AG10803 (cell line): ENCODE data around the gene DACH2.

ENCODE experiments used
- DNase-seq: peaks from one replicate; pipeline ENCODE4 v3.0.0; 2010; ENCODE audit warnings: low read depth
- H3K4me3 ChIP-seq: 2 replicates; pipeline ENCODE4 v1.5.1; 2011; ENCODE audit warnings: mild to moderate bottlenecking, low read length, control low read depth
- TF ChIP-seq, protein P1 (sequence below): conservative IDR thresholded peaks from 2 replicates; pipeline ENCODE4 v1.5.1; 2011; ENCODE audit warnings: mild to moderate bottlenecking, low read length, control low read depth, inconsistent platforms

The DACH2 gene

GRCh38 chrX:86809651-86810050, 661.4 kb downstream of the DACH2 start:
- no peak overlapping the region for H3K4me3 ChIP-seq
- no peak for DNase-seq
- TF ChIP-seq, protein P1, sequence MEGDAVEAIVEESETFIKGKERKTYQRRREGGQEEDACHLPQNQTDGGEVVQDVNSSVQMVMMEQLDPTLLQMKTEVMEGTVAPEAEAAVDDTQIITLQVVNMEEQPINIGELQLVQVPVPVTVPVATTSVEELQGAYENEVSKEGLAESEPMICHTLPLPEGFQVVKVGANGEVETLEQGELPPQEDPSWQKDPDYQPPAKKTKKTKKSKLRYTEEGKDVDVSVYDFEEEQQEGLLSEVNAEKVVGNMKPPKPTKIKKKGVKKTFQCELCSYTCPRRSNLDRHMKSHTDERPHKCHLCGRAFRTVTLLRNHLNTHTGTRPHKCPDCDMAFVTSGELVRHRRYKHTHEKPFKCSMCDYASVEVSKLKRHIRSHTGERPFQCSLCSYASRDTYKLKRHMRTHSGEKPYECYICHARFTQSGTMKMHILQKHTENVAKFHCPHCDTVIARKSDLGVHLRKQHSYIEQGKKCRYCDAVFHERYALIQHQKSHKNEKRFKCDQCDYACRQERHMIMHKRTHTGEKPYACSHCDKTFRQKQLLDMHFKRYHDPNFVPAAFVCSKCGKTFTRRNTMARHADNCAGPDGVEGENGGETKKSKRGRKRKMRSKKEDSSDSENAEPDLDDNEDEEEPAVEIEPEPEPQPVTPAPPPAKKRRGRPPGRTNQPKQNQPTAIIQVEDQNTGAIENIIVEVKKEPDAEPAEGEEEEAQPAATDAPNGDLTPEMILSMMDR: no peak

DNA sequence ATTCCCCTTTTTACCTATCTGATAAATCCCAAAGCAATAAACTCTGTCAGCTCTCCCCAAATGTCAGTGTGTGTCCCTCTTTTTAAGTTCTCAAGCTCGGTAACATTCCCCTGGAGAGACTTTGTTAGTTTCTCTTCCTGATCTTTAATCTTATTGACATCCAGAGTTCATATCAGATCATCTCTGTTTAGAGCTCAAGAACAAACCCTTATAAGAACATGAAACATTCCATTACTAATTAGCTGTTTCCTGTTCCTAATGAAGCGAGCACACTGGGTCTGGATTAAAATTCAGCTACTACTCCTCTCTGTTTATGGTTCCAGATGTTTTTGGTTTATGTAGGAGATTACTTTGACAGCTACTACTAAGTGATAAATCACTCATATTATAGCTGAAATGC, 681.5 kb downstream of the DACH2 start:
- DNase-seq: no peak
- TF ChIP-seq, protein P1: no peak
- H3K4me3 ChIP-seq: no peak overlapping the region

DNA sequence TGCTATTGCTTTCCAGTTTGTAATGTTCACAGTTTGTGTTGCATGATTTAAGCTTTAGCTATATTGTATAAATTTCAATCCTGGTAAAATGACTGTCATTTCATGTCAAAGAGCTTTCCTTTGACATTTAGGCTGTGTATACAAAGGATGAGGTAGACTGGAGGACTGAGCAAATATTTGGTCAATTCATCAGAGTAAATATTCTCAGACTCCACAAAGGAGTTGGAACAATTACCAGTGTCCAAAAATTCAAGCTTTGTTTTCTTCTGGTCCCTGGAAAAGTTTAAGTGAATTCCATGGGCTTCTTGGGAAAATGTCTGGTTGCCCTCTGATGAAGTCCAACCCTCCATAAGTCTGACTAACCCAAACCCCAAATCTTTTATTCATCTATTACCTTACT, 682.4 kb downstream of the DACH2 start:
- TF ChIP-seq, protein P1: no peak
- no peak for DNase-seq
- H3K4me3 ChIP-seq: no peak overlapping the region

- TF ChIP-seq, protein P1: no peak
- H3K4me3 ChIP-seq: no peak overlapping the region
- DNase-seq: no peak
Observed at GRCh38 chrX:86845101-86845500, 696.9 kb downstream of the DACH2 start.
